COLO829 (cell line): Measurements from ENCODE around the gene TINAG.

Experiments
- DNase-seq: peaks from one replicate; pipeline ENCODE4 v3.0.0; 2012; ENCODE audit warnings: low spot score

TINAG gene

GRCh38 chr6:54428431-54428830 is 120.2 kb downstream of the TINAG start:
- DNase-seq, result no peak

GRCh38 chr6:54431466-54431865 is 123.2 kb downstream of the TINAG start:
- DNase-seq, result no peak
